ENCODE measurements around the gene HOXA3. TPM values are rescaled to one million over a fixed set of nuclear protein-coding genes. Genes with fewer than 3 reads are reported as not detected.
A peak's percentile ranks its signal among the peaks of the same experiment; 100 is the strongest.

Gene HOXA3
- total RNA-seq, 1 donor from 2014 or later, result not detected

- ChIA-PET POLR2A (interaction anchor here (0.6 to 0.7 kb wide), 4 partner anchors 64 to 1336 kb away, joined by 3 to 6 read pairs (median 4); no protein-coding TSS in a partner anchor), CTCF (interaction anchor here (1.4 kb wide), 1 partner anchor 42 kb away, joined by 3 read pairs; no protein-coding TSS in a partner anchor)
- no peak for ATAC-seq (ENCODE audit: low read depth)
- H3K27ac Mint-ChIP-seq, result peak overlapping the region; percentile 35
- H3K36me3 Mint-ChIP-seq (ENCODE audit: low read depth), result no peaks in the 10 kb centered on the region
- no peak for TF ChIP-seq CTCF (IDR thresholded peaks at IDR 0.05)
- peaks cover 33% of the 10 kb centered on the region for H3K4me1 Mint-ChIP-seq
- H3K4me3 Mint-ChIP-seq, result no peak overlapping the region
- DNase-seq, result peak; percentile 22
- intact Hi-C loops (cut with micrococcal nuclease), result loop anchor here (10.0 kb wide), 2 partner anchors 1083 to 1763 kb away; partner anchors contain the start of gene TRIL
- peaks cover 72% of the 10 kb centered on the region for H3K27me3 Mint-ChIP-seq
- H3K9me3 Mint-ChIP-seq, result no peaks in the 10 kb centered on the region
Measured at GRCh38 chr7:27191833-27192545, 39.6 kb upstream of the HOXA3 start.

DNA sequence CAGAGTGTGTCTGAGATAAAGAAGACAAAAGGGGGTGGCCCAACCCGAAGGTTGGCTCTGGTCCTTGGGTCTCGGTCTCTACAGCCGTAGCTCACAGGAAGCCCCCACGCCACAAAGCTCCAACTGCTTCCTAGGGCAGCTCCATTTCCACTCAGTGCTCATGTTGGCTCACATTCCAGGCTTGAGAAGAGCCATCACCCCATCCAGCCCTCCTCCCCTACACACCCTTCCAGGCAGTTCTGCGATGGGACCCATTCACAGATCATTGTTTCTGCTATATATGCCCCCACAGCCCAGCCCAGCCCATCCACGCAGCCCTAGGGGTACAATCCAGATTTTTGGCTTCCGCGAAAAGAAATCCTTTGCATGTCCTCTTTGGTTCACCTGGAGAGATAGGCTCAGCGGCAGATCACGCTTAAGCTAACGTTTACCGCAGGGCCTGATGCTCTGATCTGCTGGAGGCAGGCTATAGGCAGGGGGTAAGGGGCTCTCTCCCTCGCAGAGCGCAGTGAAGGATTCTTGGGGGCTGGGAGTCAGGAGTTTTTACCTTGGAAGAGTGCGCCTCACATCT is 38.9 kb upstream of the HOXA3 start:
- no peak for TF ChIP-seq CTCF (IDR thresholded peaks at IDR 0.05)
- H3K4me3 Mint-ChIP-seq, result no peak overlapping the region
- DNase-seq (peak; percentile 12), ATAC-seq (ENCODE audit: low read depth) (no peak)
- peaks cover 73% of the 10 kb centered on the region for H3K27me3 Mint-ChIP-seq
- peaks cover 34% of the 10 kb centered on the region for H3K4me1 Mint-ChIP-seq
- H3K36me3 Mint-ChIP-seq (ENCODE audit: low read depth), result no peaks in the 10 kb centered on the region
- no peak overlapping the region for H3K27ac Mint-ChIP-seq
- ChIA-PET CTCF (interaction anchor here (1.2 to 1.9 kb wide), 2 partner anchors 12 to 41 kb away, joined by 5 to 6 read pairs; no protein-coding TSS in a partner anchor), POLR2A (interaction anchor here (1.3 kb wide), 1 partner anchor 20 kb away, joined by 3 read pairs; no protein-coding TSS in a partner anchor)
- H3K9me3 Mint-ChIP-seq, result no peaks in the 10 kb centered on the region
- intact Hi-C loops (cut with micrococcal nuclease), result loop anchor here (10.0 kb wide), 2 partner anchors 1084 to 1764 kb away; partner anchors contain the start of gene TRIL

DNA sequence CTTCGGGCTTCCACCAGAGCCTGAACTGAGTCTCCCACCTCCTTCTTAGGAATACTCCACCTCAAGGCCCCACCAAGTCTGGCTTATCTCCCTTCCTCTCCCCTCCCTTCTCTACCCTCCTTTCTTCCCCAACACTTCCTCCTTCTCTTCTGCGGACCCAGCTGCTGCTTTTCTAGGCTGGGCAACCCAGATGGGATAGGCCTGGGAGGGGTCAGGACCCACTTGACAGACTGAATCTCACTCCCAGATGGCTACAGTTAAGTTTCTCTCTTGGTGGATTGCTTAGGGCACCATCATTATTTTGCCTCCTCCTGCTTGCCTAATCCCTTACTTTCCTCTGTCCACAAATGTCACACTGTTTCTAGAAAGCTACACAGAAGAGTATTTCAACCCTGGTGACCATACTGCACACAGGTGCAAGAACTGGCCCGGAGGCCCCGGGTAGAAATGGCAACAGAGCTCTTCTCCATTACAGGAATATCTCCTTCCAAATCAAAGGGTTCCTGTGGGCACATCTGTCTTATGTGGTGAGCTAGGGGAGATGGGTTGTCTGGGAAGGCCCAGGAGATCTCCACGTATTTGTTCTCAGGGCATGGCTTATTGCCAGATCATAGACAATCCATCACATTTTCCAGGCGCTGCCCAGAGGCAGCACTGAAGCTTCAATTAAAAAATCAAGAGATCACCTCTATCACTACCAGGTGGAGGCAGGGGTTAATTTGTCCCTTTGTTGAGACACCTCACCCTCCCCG is 37.8 kb upstream of the HOXA3 start:
- H3K4me1 Mint-ChIP-seq, result peaks cover 43% of the 10 kb centered on the region
- no peak for TF ChIP-seq CTCF (IDR thresholded peaks at IDR 0.05)
- H3K27ac Mint-ChIP-seq, result no peak overlapping the region
- H3K27me3 Mint-ChIP-seq, result peaks cover 78% of the 10 kb centered on the region
- H3K4me3 Mint-ChIP-seq, result no peak overlapping the region
- no peaks in the 10 kb centered on the region for H3K9me3 Mint-ChIP-seq
- ChIA-PET POLR2A (interaction anchor here (1.3 kb wide), 1 partner anchor 19 kb away, joined by 3 read pairs; no protein-coding TSS in a partner anchor), CTCF (interaction anchor here (0.8 to 1.9 kb wide), 3 partner anchors 11 to 40 kb away, joined by 4 to 6 read pairs (median 5); no protein-coding TSS in a partner anchor)
- DNase-seq (peak; percentile 10), ATAC-seq (ENCODE audit: low read depth) (no peak)
- intact Hi-C loops (cut with micrococcal nuclease), result loop anchor here (5.0 to 10.0 kb wide), 3 partner anchors 1085 to 1765 kb away; partner anchors contain the start of gene TRIL
- H3K36me3 Mint-ChIP-seq (ENCODE audit: low read depth), result no peaks in the 10 kb centered on the region

DNA sequence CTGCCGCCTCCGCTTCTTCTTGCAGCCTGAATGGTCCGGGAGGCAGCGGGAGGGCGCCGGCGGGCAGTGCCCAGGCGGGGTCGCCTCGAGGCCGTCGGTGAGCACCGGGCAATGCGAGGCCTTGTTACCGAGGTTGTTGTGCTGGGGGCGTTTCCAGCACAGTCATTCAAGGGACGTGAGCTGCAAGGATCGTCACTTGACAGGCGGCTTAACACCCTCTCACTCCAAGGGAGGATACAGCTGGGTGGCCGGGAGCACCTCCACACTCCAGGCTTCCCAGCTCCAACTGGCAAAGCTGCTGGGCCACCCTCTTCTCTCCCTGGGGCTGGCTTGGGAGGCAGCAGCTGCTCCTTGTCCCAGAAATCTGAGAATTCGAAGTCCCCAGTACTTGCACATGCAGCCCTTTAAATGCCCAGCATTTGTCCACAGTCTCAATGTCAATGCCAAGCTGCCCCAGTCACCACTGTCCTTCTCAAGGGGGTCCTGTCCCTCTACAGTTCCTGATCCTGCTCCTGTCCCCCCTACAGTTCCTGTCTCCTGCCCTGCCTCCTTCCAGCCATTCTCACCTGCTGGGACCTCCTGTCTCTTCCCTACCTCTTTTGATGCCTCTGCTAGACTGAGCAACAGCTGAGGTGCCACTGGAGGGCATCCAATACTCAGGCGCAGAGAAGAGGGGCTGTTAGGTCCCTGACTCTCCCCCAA is 37.1 kb upstream of the HOXA3 start:
- intact Hi-C loops (cut with micrococcal nuclease), result loop anchor here (5.0 kb wide), 1 partner anchor 1327 kb away; no protein-coding TSS in a partner anchor
- DNase-seq, result peak; percentile 14
- TF ChIP-seq CTCF (IDR thresholded peaks at IDR 0.05), result no peak
- CTCF ChIA-PET, result interaction anchor here (1.9 kb wide), 1 partner anchor 10 kb away, joined by 5 read pairs; no protein-coding TSS in a partner anchor
- H3K27me3 Mint-ChIP-seq, result peaks cover 78% of the 10 kb centered on the region
- H3K9me3 Mint-ChIP-seq, result no peaks in the 10 kb centered on the region
- no peak for ATAC-seq (ENCODE audit: low read depth)
- no peak overlapping the region for H3K27ac Mint-ChIP-seq
- no peaks in the 10 kb centered on the region for H3K36me3 Mint-ChIP-seq (ENCODE audit: low read depth)
- peaks cover 50% of the 10 kb centered on the region for H3K4me1 Mint-ChIP-seq
- no peak overlapping the region for H3K4me3 Mint-ChIP-seq
- POLR2A ChIA-PET, result no interaction called here
